MM.1S (cell line): ENCODE measurements around the gene GTF2IRD1.
"Not testable (repeated sequence)": the region's sequence is repeated elsewhere in the genome, so short reads cannot be mapped to it uniquely, and the experiment has no call there.

Experiments used
- DNase-seq: peaks from one replicate; pipeline ENCODE4 v3.0.0-alpha.2; 2015
- H2AFZ ChIP-seq: fragments of 300-600 bp; sonication (generic); 2 replicates; pipeline ENCODE4 v1.6.0; 2016; ENCODE audit warnings: antibody characterized with exemption, low read length
- H3F3A ChIP-seq: fragments of 300-600 bp; sonication (generic); 2 replicates; pipeline ENCODE4 v1.6.1; 2016; ENCODE audit warnings: mild to moderate bottlenecking, antibody characterized with exemption, low read length, moderate library complexity, mixed read lengths; ENCODE audit not compliant: insufficient read depth
- H3K27ac ChIP-seq: fragments of 300-600 bp; sonication (generic); 2 replicates; pipeline ENCODE4 v1.5.1; 2016; ENCODE audit warnings: mild to moderate bottlenecking, low read length
- H3K27me3 ChIP-seq: fragments of 300-600 bp; sonication (generic); replicated peaks from 2 replicates; pipeline ENCODE4 v1.6.0; 2016; ENCODE audit warnings: low read length; ENCODE audit not compliant: insufficient read depth
- H3K36me3 ChIP-seq: fragments of 300-600 bp; sonication (generic); replicated peaks from 2 replicates; pipeline ENCODE4 v1.6.1; 2016; ENCODE audit warnings: mild to moderate bottlenecking, low read length, mixed read lengths; ENCODE audit not compliant: insufficient read depth
- H3K4me1 ChIP-seq: fragments of 300-600 bp; sonication (generic); 2 replicates; pipeline ENCODE4 v1.6.1; 2016; ENCODE audit warnings: low read length, mixed read lengths
- H3K4me2 ChIP-seq: fragments of 300-600 bp; sonication (generic); 2 replicates; pipeline ENCODE4 v1.6.0; 2016; ENCODE audit warnings: low read depth, low read length
- H3K4me3 ChIP-seq: fragments of 300-600 bp; sonication (generic); 2 replicates; pipeline ENCODE4 v1.5.1; 2016; ENCODE audit warnings: low read length, mixed read lengths
- H3K79me2 ChIP-seq: fragments of 300-600 bp; sonication (generic); 2 replicates; pipeline ENCODE4 v1.6.1; 2016; ENCODE audit warnings: mixed run types, low read length, mixed read lengths
- H3K9ac ChIP-seq: fragments of 300-600 bp; sonication (generic); 2 replicates; pipeline ENCODE4 v1.6.1; 2016; ENCODE audit warnings: low read length, mixed read lengths
- H3K9me2 ChIP-seq: fragments of 300-600 bp; sonication (generic); replicated peaks from 2 replicates; pipeline ENCODE4 v1.6.1; 2016; ENCODE audit warnings: mild to moderate bottlenecking, low read length, mixed read lengths; ENCODE audit not compliant: insufficient read depth
- H3K9me3 ChIP-seq: fragments of 300-600 bp; sonication (generic); replicated peaks from 2 replicates; pipeline ENCODE4 v1.6.1; 2016; ENCODE audit warnings: mild to moderate bottlenecking, low read length, mixed read lengths; ENCODE audit not compliant: insufficient read depth
- H4K20me1 ChIP-seq: fragments of 300-600 bp; sonication (generic); 2 replicates; pipeline ENCODE4 v1.6.1; 2016; ENCODE audit warnings: mild to moderate bottlenecking, low read length, moderate library complexity, mixed read lengths; ENCODE audit not compliant: insufficient read depth
- CTCF ChIP-seq: fragments of 300-600 bp; sonication (generic); IDR thresholded peaks from 2 replicates; pipeline ENCODE4 v1.5.1; 2016; ENCODE audit warnings: antibody characterized with exemption, low read length, mixed read lengths
- EZH2 ChIP-seq: fragments of 300-600 bp; sonication (generic); optimal IDR thresholded peaks from 2 replicates; pipeline ENCODE3; 2017; ENCODE audit warnings: low read depth, mild to moderate bottlenecking, antibody characterized with exemption, low read length, mixed read lengths
- EZH2phosphoT487 ChIP-seq: fragments of 300-600 bp; sonication (generic); IDR thresholded peaks from 2 replicates; pipeline ENCODE4 v1.6.1; 2018; ENCODE audit warnings: antibody characterized with exemption, low read length

Gene GTF2IRD1

GRCh38 chr7:74495112-74496086, 41.7 kb downstream of the GTF2IRD1 start:
- no peak for DNase-seq
- no peak overlapping the region for H2AFZ ChIP-seq
- no peaks in the 10 kb centered on the region for H3K36me3 ChIP-seq
- H3K79me2 ChIP-seq = peaks cover 6% of the 10 kb centered on the region; the same call in 1 of the 2 replicates
- no peak overlapping the region for H3K9ac ChIP-seq
- TF ChIP-seq EZH2phosphoT487 (no peak), EZH2 (no peak), CTCF (no peak)
- no peaks in the 10 kb centered on the region for H4K20me1 ChIP-seq
- H3K9me2 ChIP-seq = no peaks in the 10 kb centered on the region
- no peaks in the 10 kb centered on the region for H3K4me1 ChIP-seq
- no peak overlapping the region for H3K27ac ChIP-seq
- H3K4me3 ChIP-seq = no peak overlapping the region
- no peaks in the 10 kb centered on the region for H3K27me3 ChIP-seq
- H3K4me2 ChIP-seq = no peak overlapping the region
- no peaks in the 10 kb centered on the region for H3K9me3 ChIP-seq
- no peaks in the 10 kb centered on the region for H3F3A ChIP-seq

- Histone ChIP-seq H3K36me3 (no peaks in the 10 kb centered on the region), H3K79me2 (peaks cover 6% of the 10 kb centered on the region; the same call in 1 of the 2 replicates), H3K4me2 (no peak overlapping the region), H4K20me1 (no peaks in the 10 kb centered on the region), H3F3A (no peaks in the 10 kb centered on the region), H3K9me2 (no peaks in the 10 kb centered on the region), H3K9ac (no peak overlapping the region), H3K4me1 (no peaks in the 10 kb centered on the region), H3K27ac (no peak overlapping the region), H2AFZ (no peak overlapping the region), H3K27me3 (no peaks in the 10 kb centered on the region), H3K4me3 (no peak overlapping the region), H3K9me3 (no peaks in the 10 kb centered on the region)
- TF ChIP-seq CTCF = no peak
- no peak for TF ChIP-seq EZH2phosphoT487
- TF ChIP-seq EZH2 = no peak
- DNase-seq = no peak
Measured at GRCh38 chr7:74496272-74496671, 42.6 kb downstream of the GTF2IRD1 start.

GRCh38 chr7:74496773-74497172, 43.1 kb downstream of the GTF2IRD1 start:
- H3K9me3 ChIP-seq, H3K36me3 ChIP-seq, H2AFZ ChIP-seq, H3K27me3 ChIP-seq, H3K27ac ChIP-seq, DNase-seq, H3K4me1 ChIP-seq, H3K4me2 ChIP-seq, H3K79me2 ChIP-seq, H3K4me3 ChIP-seq, H3K9ac ChIP-seq, H3K9me2 ChIP-seq, H4K20me1 ChIP-seq, H3F3A ChIP-seq: not testable (repeated sequence)

GRCh38 chr7:74498354-74498753, 44.6 kb downstream of the GTF2IRD1 start:
- Histone ChIP-seq H3K4me2 (no peak overlapping the region), H3F3A (no peaks in the 10 kb centered on the region), H3K9ac (no peak overlapping the region), H3K79me2 (0 out of 2 replicates have a peak, but pooled peaks cover 3% of the 10 kb centered on the region), H3K9me2 (no peaks in the 10 kb centered on the region), H2AFZ (no peak overlapping the region), H4K20me1 (no peaks in the 10 kb centered on the region), H3K27me3 (no peaks in the 10 kb centered on the region), H3K9me3 (no peaks in the 10 kb centered on the region), H3K27ac (no peak overlapping the region), H3K36me3 (no peaks in the 10 kb centered on the region), H3K4me1 (no peaks in the 10 kb centered on the region), H3K4me3 (no peak overlapping the region)
- TF ChIP-seq EZH2phosphoT487 (no peak), CTCF (no peak), EZH2 (no peak)
- no peak for DNase-seq
